ENCODE results near the gene AFAP1. TPM values are rescaled to one million over a fixed set of nuclear protein-coding genes. Genes with fewer than 3 reads are reported as not detected.

AFAP1 gene
- total RNA-seq, 1 donor from 2014 or later, result 31.9 TPM

GRCh38 chr4:7890635-7891393 is 48.8 kb downstream of the AFAP1 start:
- peaks cover 11% of the 10 kb centered on the region for H3K9me3 Mint-ChIP-seq (ENCODE audit: low read depth)
- peaks cover 8% of the 10 kb centered on the region for H3K36me3 Mint-ChIP-seq (ENCODE audit: insufficient read depth)
- peaks cover 15% of the 10 kb centered on the region for H3K4me1 Mint-ChIP-seq (ENCODE audit: low read depth)
- no peak overlapping the region for H3K4me3 Mint-ChIP-seq (ENCODE audit: low read depth)
- H3K27ac Mint-ChIP-seq, result peak overlapping the region; percentile 8
- DNase-seq (ENCODE audit: low spot score, unreplicated experiment), result no peak
- TF ChIP-seq CTCF (IDR thresholded peaks at IDR 0.05; ENCODE audit: unreplicated experiment), result no peak
- no peaks in the 10 kb centered on the region for H3K27me3 Mint-ChIP-seq

- Mint-ChIP-seq H3K27ac (no peak overlapping the region), H3K27me3 (no peaks in the 10 kb centered on the region), H3K4me1 (ENCODE audit: low read depth) (peaks cover 15% of the 10 kb centered on the region), H3K9me3 (ENCODE audit: low read depth) (peaks cover 11% of the 10 kb centered on the region), H3K4me3 (ENCODE audit: low read depth) (no peak overlapping the region), H3K36me3 (ENCODE audit: insufficient read depth) (peaks cover 7% of the 10 kb centered on the region)
- no peak for TF ChIP-seq CTCF (IDR thresholded peaks at IDR 0.05; ENCODE audit: unreplicated experiment)
- no peak for DNase-seq (ENCODE audit: low spot score, unreplicated experiment)
Measured at GRCh38 chr4:7887436-7887835, 52.2 kb downstream of the AFAP1 start.

- Mint-ChIP-seq H3K9me3 (ENCODE audit: low read depth) (peaks cover 11% of the 10 kb centered on the region), H3K4me3 (ENCODE audit: low read depth) (no peak overlapping the region), H3K4me1 (ENCODE audit: low read depth) (peaks cover 9% of the 10 kb centered on the region), H3K27me3 (no peaks in the 10 kb centered on the region), H3K27ac (no peak overlapping the region), H3K36me3 (ENCODE audit: insufficient read depth) (peaks cover 7% of the 10 kb centered on the region)
- DNase-seq (ENCODE audit: low spot score, unreplicated experiment), result no peak
- TF ChIP-seq CTCF (IDR thresholded peaks at IDR 0.05; ENCODE audit: unreplicated experiment), result no peak
Measured at GRCh38 chr4:7886007-7886973, 53.4 kb downstream of the AFAP1 start.

GRCh38 chr4:7885216-7886006 is 54.2 kb downstream of the AFAP1 start:
- H3K27ac Mint-ChIP-seq, result no peak overlapping the region
- H3K4me3 Mint-ChIP-seq (ENCODE audit: low read depth), result no peak overlapping the region
- H3K4me1 Mint-ChIP-seq (ENCODE audit: low read depth), result peaks cover 10% of the 10 kb centered on the region

More at GRCh38 chr4:7885216-7886006, 54.2 kb downstream of the AFAP1 start:
- Mint-ChIP-seq H3K36me3 (ENCODE audit: insufficient read depth) (peaks cover 7% of the 10 kb centered on the region), H3K9me3 (ENCODE audit: low read depth) (peaks cover 11% of the 10 kb centered on the region), H3K27me3 (no peaks in the 10 kb centered on the region)
- no peak for TF ChIP-seq CTCF (IDR thresholded peaks at IDR 0.05; ENCODE audit: unreplicated experiment)
- no peak for DNase-seq (ENCODE audit: low spot score, unreplicated experiment)
